ENCODE measurements around the gene CRYBA2.

The CRYBA2 gene, protein sequence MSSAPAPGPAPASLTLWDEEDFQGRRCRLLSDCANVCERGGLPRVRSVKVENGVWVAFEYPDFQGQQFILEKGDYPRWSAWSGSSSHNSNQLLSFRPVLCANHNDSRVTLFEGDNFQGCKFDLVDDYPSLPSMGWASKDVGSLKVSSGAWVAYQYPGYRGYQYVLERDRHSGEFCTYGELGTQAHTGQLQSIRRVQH

DNA sequence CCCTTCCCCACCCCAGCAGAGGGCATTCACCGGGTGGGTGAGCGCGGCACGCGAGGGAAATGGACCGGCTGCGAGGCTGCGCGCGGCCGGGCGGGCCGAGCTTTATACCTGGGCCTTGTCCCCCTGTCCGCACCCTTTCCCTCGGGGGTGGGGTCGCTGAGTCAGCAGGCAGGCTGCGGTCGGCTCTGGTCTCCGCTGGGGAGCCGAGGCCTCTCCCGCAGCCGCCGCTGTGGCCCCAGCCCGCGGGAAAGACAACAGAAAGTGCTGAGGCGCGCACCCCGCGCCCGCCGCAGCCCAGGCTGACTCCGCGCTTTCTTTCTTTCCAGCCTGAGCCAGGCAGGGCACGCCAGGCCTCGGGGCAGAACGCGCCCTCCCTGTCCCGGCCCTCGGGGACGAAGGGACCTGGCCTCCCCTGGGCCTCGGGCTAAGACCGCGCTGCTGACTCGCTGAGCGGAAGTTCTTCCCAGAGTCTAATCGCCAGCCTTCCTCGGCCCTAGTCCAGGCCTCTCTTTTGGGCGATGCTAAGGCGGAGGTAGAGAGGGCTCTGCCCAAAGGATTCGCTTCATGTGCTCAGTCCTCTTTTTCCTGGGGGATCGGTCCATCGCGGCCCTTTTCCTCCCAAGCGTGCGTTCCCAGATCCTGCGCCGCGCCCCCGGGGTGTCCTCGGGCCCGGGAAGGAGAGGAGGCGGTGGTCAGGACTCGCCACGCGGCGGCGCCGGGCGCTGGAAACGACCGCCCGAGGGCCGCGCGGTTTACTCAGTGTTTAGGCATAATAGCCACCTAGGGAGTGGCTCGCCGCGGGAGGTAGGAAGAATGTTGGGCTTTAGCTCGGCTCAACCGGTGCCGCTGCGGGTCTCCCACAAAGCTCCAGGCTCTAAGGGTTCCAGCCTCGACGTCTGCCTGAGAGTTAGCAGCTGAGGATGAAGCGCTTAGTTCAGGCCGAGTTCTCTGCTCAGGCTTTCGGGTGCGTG, at the start of gene CRYBA2:
Gene CRYBA2 (minus strand): TSS at position 78 of the 971 bp plus-strand sequence. CDS start 246 bp downstream, outside the sequence.
- DNase-seq: peak; percentile 75

DNA sequence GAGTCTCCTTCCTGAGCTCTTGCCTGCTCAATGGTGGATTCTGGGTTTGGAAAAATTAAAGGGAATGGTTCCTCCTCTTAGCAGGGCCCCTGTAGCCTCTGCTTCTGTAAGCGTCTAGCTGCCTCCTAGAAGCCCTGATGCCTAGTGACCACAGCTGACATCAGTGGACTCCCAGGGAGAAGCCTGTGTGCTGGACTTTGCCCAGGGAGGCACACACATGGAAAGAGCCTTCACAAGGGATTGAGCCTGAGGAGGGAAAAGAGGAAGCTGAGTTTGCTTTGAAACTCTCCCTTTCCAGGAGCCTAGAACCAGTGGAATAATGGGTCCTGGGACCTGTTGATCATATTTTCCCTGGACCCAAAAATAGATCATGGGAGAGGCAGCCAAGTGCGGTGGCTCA, 49.5 kb upstream of the CRYBA2 start:
- DNase-seq: no peak

DNA sequence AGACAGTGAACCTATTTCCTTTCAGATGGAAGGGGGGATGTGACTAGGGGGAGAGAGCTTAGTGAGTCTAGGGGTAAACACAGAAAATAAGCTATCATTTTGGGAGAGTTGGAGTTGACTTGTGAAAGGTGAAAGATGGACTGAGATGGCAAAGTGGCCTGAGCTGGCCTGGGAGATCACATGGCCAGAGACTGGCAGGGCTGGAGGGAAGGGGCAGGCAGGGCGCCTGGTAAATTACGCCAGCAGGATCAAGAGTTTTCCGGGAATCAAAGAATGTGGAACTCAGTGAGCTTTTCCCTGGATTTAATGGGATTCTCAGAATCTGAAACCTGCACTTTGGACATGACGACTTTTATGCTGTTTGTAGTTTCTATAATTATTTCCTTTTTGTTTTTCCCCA, 48.9 kb upstream of the CRYBA2 start:
- DNase-seq: no peak

DNA sequence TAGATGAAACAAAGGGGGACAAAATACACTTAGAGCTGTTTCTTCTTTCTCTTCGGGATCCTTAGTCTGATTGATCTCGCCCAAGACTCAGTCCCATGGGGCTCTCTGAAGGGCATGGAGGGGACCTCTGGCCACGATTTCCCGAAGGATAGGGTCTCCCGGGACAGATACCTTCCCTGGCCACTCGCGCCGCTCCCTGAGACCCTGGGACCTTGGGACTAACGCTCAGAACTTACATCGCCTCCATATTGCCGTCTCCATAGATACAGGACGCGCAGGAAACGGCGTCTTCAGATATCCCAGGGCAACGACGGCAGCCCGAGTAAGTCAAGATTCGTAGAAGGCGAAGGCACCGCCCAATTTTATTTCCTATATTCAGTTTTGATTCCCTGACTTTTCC, 48.0 kb upstream of the CRYBA2 start, which contains the start of gene CFAP65:
Gene CFAP65 (minus strand): TSS at position 265 of the 400 bp plus-strand sequence. CDS start 2,468 bp downstream, outside the sequence.
- DNase-seq: peak; percentile 70

DNA sequence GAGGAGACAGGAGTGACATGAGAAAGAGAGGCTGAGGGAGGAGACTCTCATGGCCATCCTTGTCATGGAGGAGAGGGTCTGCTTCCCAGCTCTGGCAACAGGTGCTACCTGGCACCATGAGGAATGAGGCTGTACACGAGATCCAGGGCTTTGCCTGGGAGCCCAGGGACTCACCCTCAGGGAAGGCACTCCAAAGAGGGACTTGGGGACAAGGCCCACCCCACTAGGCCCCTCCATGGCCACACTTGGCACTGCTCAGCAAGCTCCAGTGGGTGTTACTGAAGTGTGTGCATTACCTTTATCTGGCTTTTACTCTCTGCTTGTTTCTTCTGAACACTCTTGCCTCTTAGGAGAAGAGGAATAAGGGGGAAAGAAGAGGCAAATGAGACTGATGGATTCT, 45.4 kb upstream of the CRYBA2 start:
- DNase-seq: no peak

DNA sequence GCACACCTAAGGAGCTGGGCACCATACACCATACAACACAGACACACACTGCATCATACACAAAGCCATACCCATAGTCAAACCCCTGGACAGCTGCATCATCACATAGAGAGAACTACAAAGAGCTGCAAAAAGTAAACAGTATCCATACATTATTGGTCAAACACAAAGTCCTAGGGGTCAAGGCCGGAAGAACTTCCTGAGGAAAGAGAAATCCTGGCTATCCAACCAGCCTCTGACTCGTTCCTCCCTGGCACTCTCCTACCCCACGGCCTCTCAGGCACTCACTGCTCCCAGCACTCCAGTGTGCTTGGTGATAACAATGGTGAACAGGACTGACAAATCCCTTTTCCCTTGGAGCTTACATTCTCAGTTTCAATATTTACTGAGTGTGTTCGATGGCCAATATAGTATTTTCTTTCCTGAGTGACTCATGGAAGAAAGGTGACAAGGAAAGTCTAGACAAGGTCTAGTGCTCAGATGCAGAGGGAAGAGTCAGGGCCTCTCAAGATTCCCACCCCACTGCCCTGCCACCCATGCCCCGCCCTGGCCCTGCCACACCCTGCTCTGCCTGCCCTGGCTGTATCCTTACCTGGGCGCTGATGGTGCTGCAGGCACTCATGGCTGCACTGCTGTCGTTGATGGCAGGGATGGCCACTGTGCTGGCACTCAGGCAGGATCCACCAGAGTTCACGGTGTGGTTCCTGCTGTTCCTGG, 44.7 kb upstream of the CRYBA2 start:
- DNase-seq: no peak

DNA sequence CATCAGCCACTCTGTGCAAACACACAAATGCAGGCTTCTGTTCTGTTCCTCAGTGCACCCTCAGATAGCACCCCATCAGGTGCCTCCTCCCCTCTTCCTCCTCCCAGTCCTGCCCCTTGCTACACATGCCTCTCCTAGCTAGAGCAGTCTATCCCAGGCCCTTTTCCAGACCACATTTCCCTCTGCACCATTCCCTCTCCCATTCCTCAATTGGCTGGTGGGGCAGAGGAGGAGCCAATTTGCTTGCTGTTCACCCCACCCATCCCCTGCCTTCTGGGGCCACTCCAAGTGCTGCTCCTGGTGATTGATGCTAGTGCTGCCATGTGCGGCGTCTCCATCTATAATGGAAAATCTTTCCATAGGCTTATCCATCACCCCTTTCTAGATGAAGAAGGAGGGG, 42.7 kb upstream of the CRYBA2 start:
- no peak for DNase-seq

DNA sequence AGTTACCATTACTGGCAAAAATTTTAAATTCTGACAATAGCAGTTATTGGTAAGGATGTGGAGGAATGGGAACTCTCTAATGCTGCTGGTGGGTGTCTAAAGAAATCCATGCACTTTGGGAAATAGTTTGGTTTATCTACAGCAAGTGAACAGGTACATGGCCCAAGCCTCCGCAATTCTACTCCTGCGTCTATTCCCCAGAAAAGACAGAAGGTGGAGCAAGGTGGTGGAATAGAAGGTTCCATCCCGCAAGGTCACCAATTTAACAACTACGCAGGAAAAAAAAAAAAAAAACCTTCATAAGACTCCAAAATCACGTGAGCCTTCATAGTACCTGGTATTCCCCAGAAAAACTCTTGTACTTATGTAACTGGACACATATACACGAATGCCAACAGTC, 41.6 kb upstream of the CRYBA2 start:
- DNase-seq: no peak

DNA sequence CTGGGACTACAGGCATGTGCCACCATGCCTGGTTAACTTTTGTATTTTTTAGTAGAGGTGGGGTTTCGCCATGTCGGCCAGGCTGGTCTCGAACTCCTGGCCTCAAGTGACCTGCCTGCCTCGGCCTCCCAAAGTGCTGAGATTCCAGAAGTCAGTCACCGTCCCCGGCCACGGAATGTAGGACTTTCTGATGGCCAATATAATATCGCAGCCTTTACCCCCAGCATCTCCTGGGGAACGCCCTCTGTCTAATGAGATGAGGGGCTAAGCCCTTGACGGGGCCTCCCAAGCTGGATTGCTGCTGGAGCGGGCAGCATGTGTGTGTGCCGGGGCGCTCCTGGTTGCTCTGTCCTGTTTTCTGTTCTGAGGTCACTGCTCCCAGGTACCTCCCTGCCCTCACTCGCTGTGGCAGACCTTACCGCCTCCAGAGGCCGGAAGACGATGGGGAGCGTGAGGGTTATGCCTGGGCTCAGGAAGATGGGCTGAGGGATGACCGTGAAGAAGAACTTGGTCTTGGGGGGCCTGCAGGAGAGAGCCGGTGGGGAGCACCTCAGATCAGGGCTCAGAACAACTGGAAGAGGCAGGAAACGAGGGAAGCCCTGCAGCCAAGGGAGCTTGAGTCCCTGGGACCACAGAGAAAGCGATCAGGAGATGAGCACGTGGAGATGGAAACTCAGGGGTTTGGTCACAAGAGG, 39.0 kb upstream of the CRYBA2 start:
- DNase-seq: no peak

DNA sequence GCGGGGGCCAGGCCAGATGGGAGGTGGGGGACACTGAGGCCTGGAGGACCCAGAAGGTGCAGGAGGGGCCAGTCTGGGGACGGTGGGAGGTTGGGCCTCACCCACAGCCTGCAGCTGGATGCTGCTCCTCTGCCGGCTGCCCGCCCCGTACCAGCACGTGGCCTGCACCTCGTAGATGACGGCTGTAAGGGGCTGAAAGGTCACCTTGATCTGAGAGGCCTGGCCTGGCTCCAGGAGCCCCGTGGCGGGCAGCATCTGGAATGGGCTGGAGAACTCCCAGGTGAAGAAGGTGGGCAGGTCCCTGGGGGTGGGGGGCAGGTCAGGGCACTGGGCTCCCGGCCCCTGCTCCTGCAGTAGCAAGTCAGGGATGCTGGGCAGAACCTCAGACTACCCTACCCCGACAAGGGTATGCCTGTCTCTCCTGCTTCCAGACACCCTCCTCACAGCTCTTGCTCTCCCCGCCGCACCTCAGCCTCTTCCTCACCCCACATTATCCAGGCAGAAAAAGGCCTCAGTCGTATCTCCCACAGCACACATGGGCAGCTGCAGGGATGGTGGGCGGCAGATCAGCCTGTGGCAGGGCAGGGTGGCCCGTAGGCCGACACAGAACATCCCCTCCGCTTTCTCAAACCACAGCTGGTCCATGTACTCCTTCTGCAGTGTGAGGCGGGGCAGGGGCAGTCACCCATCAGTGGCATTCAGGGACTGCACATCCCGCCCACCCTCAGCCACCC, 38.0 kb upstream of the CRYBA2 start:
- DNase-seq: no peak

DNA sequence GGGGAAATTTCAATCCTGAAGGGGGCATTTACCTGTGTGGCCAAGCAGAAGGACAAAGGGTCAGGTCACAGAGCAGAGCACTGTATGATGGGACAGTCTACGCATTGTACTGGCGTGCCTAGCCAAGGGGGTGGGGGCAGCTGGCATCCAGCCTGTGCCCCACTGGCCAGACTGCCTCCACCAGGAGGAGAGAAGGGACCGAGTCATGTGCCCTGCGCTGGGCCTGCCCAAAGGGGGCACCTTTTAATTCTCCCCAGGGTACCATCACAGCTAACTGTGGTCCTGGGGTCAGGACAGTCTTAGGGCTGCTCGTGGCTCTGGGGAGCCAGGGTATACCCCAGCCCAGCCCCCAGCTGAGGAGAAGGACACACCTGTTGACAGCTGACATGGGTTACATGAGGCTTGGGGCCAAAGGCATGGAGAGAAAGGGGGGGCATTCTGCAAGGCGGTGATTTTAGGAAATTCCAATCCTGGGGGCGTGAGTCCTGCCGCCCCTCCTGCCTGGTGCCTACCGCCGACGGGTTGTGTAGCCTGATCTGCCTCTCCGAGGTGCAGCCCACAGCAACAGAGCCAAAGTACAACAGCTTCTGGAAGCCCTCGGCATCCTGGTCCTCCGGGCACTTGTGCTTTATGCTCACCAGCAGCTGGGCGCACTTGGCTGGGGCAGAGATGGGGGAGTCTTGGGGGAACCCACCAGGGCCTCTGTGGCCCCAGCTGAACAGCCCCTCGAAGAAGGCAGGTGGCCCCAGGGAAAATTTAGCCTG, 37.1 kb upstream of the CRYBA2 start:
- no peak for DNase-seq

DNA sequence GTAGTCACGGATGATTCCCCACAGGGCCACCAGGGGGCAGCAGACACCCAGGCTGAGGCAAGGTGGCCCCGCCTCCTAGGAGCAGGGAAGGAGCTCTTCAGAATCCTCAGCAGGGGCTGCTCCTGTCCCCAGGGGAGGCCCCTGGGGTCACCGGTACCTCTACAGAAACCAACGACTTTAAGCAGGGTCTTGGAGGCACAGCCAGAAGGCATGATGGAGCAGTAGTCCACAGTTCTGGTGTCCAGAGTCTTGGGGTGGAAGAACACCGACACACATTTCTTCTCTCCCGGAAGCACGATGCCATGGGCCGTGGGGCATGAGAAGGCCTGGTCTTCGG, 36.6 kb upstream of the CRYBA2 start:
- DNase-seq: peak; percentile 90

DNA sequence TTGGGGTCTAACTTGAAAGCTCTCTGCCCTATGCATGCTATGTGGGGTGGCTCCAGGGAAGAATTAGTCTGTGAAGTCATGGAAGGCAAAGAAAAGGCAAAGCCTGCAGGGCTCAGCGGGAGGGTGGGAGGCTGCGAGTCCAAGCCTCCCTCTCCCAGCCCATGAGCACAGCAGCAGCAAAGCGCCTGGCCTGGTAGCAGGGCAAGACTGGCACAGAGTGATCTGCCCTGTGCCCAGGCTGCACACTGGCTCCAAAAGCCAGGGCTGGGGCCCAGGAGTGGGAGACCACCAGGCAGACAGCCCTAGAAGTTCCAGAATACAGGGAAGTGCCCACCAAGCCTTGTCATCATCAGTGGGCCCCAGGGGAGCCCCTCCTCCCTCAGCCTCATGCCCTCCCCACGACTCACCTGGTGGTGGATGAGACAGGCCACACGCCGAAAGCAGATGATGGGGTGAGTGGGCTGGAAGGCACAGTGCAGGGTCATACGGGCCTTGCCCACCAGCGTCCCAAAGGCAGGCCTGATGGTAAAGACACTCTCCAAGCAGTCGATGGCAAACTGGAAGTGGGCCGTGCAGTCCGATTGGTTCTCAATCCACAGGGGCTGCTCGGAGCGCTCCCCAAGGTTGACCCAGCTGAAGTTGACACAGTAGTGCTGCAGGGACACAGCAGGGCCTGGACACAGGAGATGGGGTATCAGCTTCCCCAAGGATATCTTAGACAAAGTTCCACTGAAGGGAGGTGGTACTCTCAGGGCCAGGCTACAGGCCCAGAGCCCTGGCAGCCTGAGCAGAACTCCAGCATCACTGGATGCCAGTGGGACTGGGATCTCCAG, 36.0 kb upstream of the CRYBA2 start:
- no peak for DNase-seq

DNA sequence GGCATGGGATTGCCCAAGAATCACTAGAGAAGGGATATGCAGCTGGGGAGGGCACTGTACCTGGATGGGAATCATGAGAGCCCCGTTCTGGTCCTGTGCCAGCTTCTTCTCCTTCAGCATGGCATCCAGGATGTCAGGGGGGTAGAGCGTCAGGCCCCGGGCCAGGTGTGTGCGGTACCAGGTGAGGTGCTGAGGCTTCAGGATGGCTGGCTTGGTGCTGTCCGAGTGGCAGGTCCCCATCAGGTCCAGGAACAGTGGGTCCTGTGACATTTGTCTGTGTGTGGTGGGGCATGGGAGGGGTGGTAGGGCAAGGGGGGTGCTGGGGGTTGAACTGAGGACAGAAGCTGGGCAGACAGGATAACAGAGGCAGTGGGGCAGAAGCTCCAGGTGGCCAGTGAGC, 34.9 kb upstream of the CRYBA2 start:
- DNase-seq: no peak

DNA sequence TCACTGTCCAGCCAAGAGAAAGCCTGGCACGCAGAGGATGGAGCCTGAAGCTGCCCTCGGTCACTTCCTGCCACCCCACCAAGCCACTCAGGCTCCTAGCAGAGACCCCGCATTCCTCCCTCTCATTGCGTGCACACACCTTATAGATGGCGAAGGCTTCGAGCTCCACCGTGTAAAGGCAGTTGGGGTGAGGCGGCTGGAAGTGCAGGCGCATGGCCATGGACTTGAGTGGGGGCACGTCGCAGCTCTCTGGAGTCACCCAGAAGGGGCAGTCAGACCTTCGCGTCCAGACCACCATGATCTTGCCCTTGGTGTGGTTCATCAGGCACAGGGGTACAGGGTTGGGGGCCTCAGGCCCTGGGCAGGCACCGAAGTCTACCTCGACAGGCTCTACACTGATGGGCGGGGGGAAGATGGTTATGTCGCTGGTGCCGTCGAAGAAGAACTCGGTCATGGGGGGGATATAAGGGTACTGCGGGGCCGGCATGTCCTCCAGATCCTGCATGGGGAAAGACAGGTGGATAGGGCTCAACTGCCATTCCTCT, 34.4 kb upstream of the CRYBA2 start:
- no peak for DNase-seq

DNA sequence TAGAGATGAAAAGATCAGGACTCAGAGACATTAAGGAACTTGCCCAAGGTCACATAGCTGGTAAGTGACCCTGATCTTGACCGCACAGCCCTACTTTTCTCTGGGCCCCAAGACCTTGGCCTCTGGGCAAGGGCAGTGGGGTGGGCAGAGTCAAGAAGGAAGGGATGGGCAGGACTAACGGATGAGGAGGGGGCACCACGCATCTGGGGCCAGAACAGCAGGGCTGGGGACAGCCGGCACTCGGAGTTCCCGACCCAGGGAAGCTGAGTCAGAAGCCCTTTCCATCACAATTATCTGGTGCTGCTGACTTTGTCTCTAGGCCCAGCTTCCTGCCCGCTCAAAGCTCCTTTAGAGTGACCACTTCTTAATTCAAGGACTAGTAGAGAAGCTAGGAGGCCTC, 33.7 kb upstream of the CRYBA2 start:
- no peak for DNase-seq

DNA sequence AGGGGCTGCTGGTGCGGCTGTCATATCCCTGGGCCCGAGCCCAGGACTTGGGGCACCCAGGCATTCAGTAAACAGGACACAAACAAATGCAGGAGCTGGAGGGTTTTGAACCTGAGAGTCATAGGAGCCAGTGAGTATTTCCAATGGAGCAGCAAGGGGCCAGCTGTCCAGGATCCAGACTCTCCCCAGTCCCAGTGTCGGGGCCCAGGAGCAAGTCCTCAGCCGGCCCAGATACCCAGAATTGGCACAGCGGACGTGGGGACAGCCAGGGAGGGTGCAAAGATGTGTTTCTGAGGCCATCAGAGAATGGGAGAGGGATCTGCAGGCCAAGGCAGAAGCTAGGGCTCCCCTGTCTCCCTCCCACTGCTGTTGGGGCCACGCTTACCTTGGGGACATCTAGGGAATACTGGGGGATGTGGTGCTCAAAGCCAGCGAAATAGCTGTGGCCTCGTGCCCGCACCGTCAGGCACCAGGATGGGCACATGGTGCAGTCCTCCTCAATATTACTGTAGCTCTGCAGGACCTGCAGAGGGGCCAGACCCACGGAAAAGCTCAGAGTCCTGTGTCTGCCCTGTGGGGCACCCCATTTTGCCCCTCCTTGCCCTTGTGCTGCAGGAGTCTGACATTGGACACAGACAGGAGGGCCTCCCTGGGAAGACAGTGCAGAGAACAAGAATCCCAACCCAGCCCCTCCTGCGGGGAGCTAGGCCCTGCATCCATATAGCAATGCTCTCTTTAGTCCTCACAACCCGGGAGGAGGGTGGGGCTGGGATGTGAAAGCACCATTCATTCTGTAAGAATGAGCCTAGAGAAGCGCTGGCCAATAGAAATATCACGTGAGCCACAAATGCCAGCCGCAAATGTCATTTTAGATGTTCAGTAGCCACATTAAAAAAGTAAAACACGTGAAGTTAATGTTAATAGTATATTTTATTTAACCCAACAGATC, 32.7 kb upstream of the CRYBA2 start:
- no peak for DNase-seq

DNA sequence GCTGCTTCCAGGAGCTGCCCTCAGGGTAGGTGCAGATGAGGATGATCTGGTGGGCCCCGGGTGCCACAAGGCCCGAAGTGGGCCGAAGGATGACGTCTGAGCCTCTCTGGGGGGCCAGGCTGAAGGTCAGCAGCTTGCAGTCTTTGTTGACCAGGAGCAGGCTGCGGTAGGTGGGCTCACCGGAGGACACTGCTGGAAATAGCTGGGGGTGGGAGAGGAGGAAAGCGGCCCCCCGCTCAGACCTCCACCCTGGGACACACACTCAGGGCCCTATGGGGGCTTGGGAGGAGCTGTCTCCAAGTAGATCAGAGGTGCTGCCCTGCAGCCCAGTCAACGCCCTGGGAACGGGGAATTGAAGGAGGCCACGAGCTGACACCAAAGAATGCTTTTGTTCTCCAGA, 30.8 kb upstream of the CRYBA2 start:
- DNase-seq: no peak

DNA sequence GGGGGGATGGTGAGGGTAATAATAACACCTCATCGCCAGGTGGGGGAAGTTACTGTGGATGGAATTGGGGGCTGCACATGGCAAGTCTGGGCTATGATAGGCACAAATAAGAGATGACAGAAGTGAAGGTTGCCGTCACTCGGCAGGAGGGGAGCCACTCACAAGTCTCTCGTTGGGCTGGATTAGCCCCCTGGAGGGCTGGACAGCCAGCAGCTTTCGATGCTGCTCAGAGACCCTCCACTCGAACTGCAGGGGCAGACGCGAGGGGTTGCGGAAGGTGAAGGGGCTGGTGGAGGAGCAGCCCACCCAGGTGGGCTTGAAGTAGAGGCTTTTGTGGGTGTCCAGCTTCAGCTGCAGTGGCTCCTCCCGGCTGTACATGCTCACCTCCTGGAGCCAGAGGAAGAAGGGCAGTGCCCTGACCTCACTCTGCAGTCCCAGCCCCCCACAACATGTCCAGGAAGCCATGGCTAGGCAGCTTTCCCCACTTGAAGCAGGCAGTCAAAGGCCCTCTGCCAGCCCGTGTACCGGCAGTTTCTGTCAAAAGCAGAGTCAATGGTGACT, 29.9 kb upstream of the CRYBA2 start:
- DNase-seq: no peak
